ENCODE results near the gene GRIN3A. TPM values are rescaled to one million over a fixed set of nuclear protein-coding genes. Genes with fewer than 3 reads are reported as not detected.

GRIN3A gene
- total RNA-seq, 1 donor from 2014 or later = not detected

GRCh38 chr9:101708855-101709254 lies 29.6 kb downstream of the GRIN3A start:
- Histone ChIP-seq H3K36me3 (ENCODE audit: control insufficient read depth, insufficient read depth, low read length) (no peaks in the 10 kb centered on the region), H3K4me3 (ENCODE audit: low read depth, low read length) (no peak overlapping the region), H3K27me3 (ENCODE audit: control insufficient read depth, insufficient read depth, low read length) (no peaks in the 10 kb centered on the region)
- no peak for DNase-seq (ENCODE audit: low read depth)
- TF ChIP-seq CTCF (IDR thresholded peaks at IDR 0.05; ENCODE audit: insufficient read depth, low read length, poor library complexity, severe bottlenecking) = no peak

- no peak for DNase-seq (ENCODE audit: low read depth)
These were observed 30.7 kb downstream of the GRIN3A start for GRCh38 chr9:101707721-101708120.

GRCh38 chr9:101706997-101707396 lies 31.4 kb downstream of the GRIN3A start:
- Histone ChIP-seq H3K36me3 (ENCODE audit: control insufficient read depth, insufficient read depth, low read length) (no peaks in the 10 kb centered on the region), H3K27me3 (ENCODE audit: control insufficient read depth, insufficient read depth, low read length) (no peaks in the 10 kb centered on the region), H3K4me3 (ENCODE audit: low read depth, low read length) (no peak overlapping the region)
- TF ChIP-seq CTCF (IDR thresholded peaks at IDR 0.05; ENCODE audit: insufficient read depth, low read length, poor library complexity, severe bottlenecking) = no peak
- no peak for DNase-seq (ENCODE audit: low read depth)

More at GRCh38 chr9:101707721-101708120, 30.7 kb downstream of the GRIN3A start:
- no peaks in the 10 kb centered on the region for H3K27me3 ChIP-seq (ENCODE audit: control insufficient read depth, insufficient read depth, low read length)
- H3K36me3 ChIP-seq (ENCODE audit: control insufficient read depth, insufficient read depth, low read length) = no peaks in the 10 kb centered on the region
- TF ChIP-seq CTCF (IDR thresholded peaks at IDR 0.05; ENCODE audit: insufficient read depth, low read length, poor library complexity, severe bottlenecking) = no peak
- no peak overlapping the region for H3K4me3 ChIP-seq (ENCODE audit: low read depth, low read length)

GRCh38 chr9:101706261-101706798 lies 32.1 kb downstream of the GRIN3A start:
- no peak for DNase-seq (ENCODE audit: low read depth)
- Histone ChIP-seq H3K36me3 (ENCODE audit: control insufficient read depth, insufficient read depth, low read length) (no peaks in the 10 kb centered on the region), H3K27me3 (ENCODE audit: control insufficient read depth, insufficient read depth, low read length) (no peaks in the 10 kb centered on the region), H3K4me3 (ENCODE audit: low read depth, low read length) (no peak overlapping the region)
- no peak for TF ChIP-seq CTCF (IDR thresholded peaks at IDR 0.05; ENCODE audit: insufficient read depth, low read length, poor library complexity, severe bottlenecking)

- DNase-seq (ENCODE audit: low read depth) = no peak
- Histone ChIP-seq H3K27me3 (ENCODE audit: control insufficient read depth, insufficient read depth, low read length) (no peaks in the 10 kb centered on the region), H3K36me3 (ENCODE audit: control insufficient read depth, insufficient read depth, low read length) (no peaks in the 10 kb centered on the region), H3K4me3 (ENCODE audit: low read depth, low read length) (peak overlapping the region; percentile 8)
- peak; percentile 55 for TF ChIP-seq CTCF (IDR thresholded peaks at IDR 0.05; ENCODE audit: insufficient read depth, low read length, poor library complexity, severe bottlenecking)
These were observed 33.2 kb downstream of the GRIN3A start for GRCh38 chr9:101705135-101705661.

- Histone ChIP-seq H3K4me3 (ENCODE audit: low read depth, low read length) (no peak overlapping the region), H3K36me3 (ENCODE audit: control insufficient read depth, insufficient read depth, low read length) (no peaks in the 10 kb centered on the region), H3K27me3 (ENCODE audit: control insufficient read depth, insufficient read depth, low read length) (no peaks in the 10 kb centered on the region)
- TF ChIP-seq CTCF (IDR thresholded peaks at IDR 0.05; ENCODE audit: insufficient read depth, low read length, poor library complexity, severe bottlenecking) = no peak
- no peak for DNase-seq (ENCODE audit: low read depth)
These were observed 36.2 kb downstream of the GRIN3A start for GRCh38 chr9:101702257-101702656.
